Breast epithelium (tissue), 3 donors: ENCODE measurements around the gene HOXC5.

Source experiments
- POLR2A ChIP-seq: fragments of 450-650 bp; IDR thresholded peaks from one replicate; pipeline ENCODE4 v1.6.1; 2016; ENCODE audit warnings: antibody characterized with exemption, mild to moderate bottlenecking, moderate library complexity
- TF ChIP-seq, protein P1 (sequence below), 3 donors: fragments of 450-650 bp; IDR thresholded peaks; one replicate each; pipeline ENCODE4 v1.5.1; 2016 to 2017; ENCODE audit warnings: antibody characterized with exemption in 3 of 3, mild to moderate bottlenecking in 3 of 3, moderate library complexity in 3 of 3

DNA sequence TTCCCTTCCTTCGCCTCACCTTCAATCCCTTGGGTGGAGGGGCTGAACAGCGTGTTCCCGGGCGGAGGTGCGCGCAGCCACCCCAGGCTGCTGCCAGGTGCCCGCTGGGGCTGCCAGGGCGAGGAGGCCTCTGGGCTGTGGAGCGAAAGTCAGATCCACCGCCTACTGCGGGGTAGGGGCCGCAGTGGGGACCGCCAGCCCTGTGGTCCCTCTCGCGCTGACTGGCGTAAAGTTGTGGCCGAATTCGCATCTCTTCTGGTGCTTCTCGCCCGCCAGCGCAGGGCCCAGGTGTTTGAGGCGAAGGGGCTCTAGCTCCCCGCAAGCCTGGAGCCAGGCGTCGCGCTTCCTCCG lies 13.9 kb downstream of the HOXC5 start:
- no peak for TF ChIP-seq POLR2A
- TF ChIP-seq, protein P1, sequence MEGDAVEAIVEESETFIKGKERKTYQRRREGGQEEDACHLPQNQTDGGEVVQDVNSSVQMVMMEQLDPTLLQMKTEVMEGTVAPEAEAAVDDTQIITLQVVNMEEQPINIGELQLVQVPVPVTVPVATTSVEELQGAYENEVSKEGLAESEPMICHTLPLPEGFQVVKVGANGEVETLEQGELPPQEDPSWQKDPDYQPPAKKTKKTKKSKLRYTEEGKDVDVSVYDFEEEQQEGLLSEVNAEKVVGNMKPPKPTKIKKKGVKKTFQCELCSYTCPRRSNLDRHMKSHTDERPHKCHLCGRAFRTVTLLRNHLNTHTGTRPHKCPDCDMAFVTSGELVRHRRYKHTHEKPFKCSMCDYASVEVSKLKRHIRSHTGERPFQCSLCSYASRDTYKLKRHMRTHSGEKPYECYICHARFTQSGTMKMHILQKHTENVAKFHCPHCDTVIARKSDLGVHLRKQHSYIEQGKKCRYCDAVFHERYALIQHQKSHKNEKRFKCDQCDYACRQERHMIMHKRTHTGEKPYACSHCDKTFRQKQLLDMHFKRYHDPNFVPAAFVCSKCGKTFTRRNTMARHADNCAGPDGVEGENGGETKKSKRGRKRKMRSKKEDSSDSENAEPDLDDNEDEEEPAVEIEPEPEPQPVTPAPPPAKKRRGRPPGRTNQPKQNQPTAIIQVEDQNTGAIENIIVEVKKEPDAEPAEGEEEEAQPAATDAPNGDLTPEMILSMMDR (IDR thresholded peaks at IDR 0.05), result no peak
